IPS-18c (cell line): Measurements from ENCODE around the gene ERC1.

Experiments used
- H3K4me3 ChIP-seq: 2 replicates; pipeline ENCODE4 v1.7.0; 2013; ENCODE audit warnings: low read depth, mild to moderate bottlenecking, low read length, moderate library complexity; ENCODE audit not compliant: insufficient read depth
- H3K9me3 ChIP-seq: one replicate; pipeline ENCODE4 v1.6.1; 2013; ENCODE audit warnings: mild to moderate bottlenecking, low read length, moderate library complexity; ENCODE audit not compliant: control insufficient read depth, insufficient read depth

The ERC1 gene

GRCh38 chr12:1006255-1006654, 15.2 kb downstream of the ERC1 start:
- Histone ChIP-seq H3K9me3 (no peaks in the 10 kb centered on the region), H3K4me3 (no peak overlapping the region)

GRCh38 chr12:1007276-1007675, 16.3 kb downstream of the ERC1 start:
- no peaks in the 10 kb centered on the region for H3K9me3 ChIP-seq
- no peak overlapping the region for H3K4me3 ChIP-seq

GRCh38 chr12:1007994-1008393, 17.0 kb downstream of the ERC1 start:
- H3K4me3 ChIP-seq: no peak overlapping the region
- no peaks in the 10 kb centered on the region for H3K9me3 ChIP-seq

GRCh38 chr12:1011091-1011490, 20.1 kb downstream of the ERC1 start:
- Histone ChIP-seq H3K9me3 (no peaks in the 10 kb centered on the region), H3K4me3 (no peak overlapping the region)

GRCh38 chr12:1013618-1014489, 22.8 kb downstream of the ERC1 start:
- H3K9me3 ChIP-seq: no peaks in the 10 kb centered on the region
- no peak overlapping the region for H3K4me3 ChIP-seq

- no peak overlapping the region for H3K4me3 ChIP-seq
- no peaks in the 10 kb centered on the region for H3K9me3 ChIP-seq
Observed at GRCh38 chr12:1019283-1019682, 28.3 kb downstream of the ERC1 start.

- no peak overlapping the region for H3K4me3 ChIP-seq
- no peaks in the 10 kb centered on the region for H3K9me3 ChIP-seq
Observed at GRCh38 chr12:1020389-1020788, 29.4 kb downstream of the ERC1 start.

GRCh38 chr12:1022032-1022970, 31.3 kb downstream of the ERC1 start:
- Histone ChIP-seq H3K9me3 (no peaks in the 10 kb centered on the region), H3K4me3 (no peak overlapping the region)

GRCh38 chr12:1030779-1031178, 39.8 kb downstream of the ERC1 start:
- no peak overlapping the region for H3K4me3 ChIP-seq
- no peaks in the 10 kb centered on the region for H3K9me3 ChIP-seq

GRCh38 chr12:1034243-1034642, 43.2 kb downstream of the ERC1 start:
- no peaks in the 10 kb centered on the region for H3K9me3 ChIP-seq
- H3K4me3 ChIP-seq: no peak overlapping the region

- Histone ChIP-seq H3K9me3 (no peaks in the 10 kb centered on the region), H3K4me3 (no peak overlapping the region)
Observed at GRCh38 chr12:1034751-1035457, 43.9 kb downstream of the ERC1 start.

- H3K4me3 ChIP-seq: no peak overlapping the region
- H3K9me3 ChIP-seq: no peaks in the 10 kb centered on the region
Observed at GRCh38 chr12:1041478-1041877, 50.5 kb downstream of the ERC1 start.

- no peak overlapping the region for H3K4me3 ChIP-seq
- H3K9me3 ChIP-seq: no peaks in the 10 kb centered on the region
Observed at GRCh38 chr12:1044199-1044598, 53.2 kb downstream of the ERC1 start.

- Histone ChIP-seq H3K9me3 (no peaks in the 10 kb centered on the region), H3K4me3 (no peak overlapping the region)
Observed at GRCh38 chr12:1044696-1045095, 53.7 kb downstream of the ERC1 start.

- Histone ChIP-seq H3K4me3 (no peak overlapping the region), H3K9me3 (no peaks in the 10 kb centered on the region)
Observed at GRCh38 chr12:1046727-1047126, 55.7 kb downstream of the ERC1 start.

- Histone ChIP-seq H3K9me3 (no peaks in the 10 kb centered on the region), H3K4me3 (no peak overlapping the region)
Observed at GRCh38 chr12:1047898-1048660, 57.1 kb downstream of the ERC1 start.
